Measurements from ENCODE around the gene OR2AG2.
A peak's percentile ranks its signal among the peaks of the same experiment; 100 is the strongest.

Gene OR2AG2

GRCh38 chr11:6738590-6738989 is 33.2 kb downstream of the OR2AG2 start:
- DNase-seq (ENCODE audit: low read depth), result no peak

- DNase-seq (ENCODE audit: low read depth), result peak; percentile 24
These were observed 33.8 kb downstream of the OR2AG2 start for GRCh38 chr11:6737872-6738466.

- DNase-seq (ENCODE audit: low read depth), result no peak
These were observed 35.2 kb downstream of the OR2AG2 start for GRCh38 chr11:6736495-6737121.

GRCh38 chr11:6735306-6735705 is 36.5 kb downstream of the OR2AG2 start:
- DNase-seq (ENCODE audit: low read depth), result peak; percentile 18

DNA sequence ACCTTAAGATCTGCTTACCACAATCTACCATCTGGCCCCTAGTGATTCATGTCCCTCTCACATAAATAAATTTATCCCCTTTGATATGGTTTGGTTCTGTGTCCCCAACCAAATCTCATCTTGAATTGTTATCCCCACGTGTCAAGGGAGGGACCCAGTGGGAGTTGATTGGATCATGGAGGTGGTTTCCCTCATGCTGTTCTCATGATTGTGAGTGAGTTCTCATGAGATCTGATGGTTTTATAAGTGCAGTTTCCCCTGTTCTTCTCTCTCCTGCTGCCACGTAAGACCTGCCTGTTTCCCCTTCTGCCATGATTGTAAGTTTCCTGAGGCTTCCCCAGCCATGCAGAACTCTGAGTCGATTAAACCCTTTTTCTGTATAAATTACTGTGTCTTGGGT is 37.2 kb downstream of the OR2AG2 start:
- DNase-seq (ENCODE audit: low read depth), result no peak

- DNase-seq (ENCODE audit: low read depth), result no peak
These were observed 38.2 kb downstream of the OR2AG2 start for GRCh38 chr11:6733326-6734275.

- no peak for DNase-seq (ENCODE audit: low read depth)
These were observed 43.6 kb downstream of the OR2AG2 start for GRCh38 chr11:6727971-6728760.

DNA sequence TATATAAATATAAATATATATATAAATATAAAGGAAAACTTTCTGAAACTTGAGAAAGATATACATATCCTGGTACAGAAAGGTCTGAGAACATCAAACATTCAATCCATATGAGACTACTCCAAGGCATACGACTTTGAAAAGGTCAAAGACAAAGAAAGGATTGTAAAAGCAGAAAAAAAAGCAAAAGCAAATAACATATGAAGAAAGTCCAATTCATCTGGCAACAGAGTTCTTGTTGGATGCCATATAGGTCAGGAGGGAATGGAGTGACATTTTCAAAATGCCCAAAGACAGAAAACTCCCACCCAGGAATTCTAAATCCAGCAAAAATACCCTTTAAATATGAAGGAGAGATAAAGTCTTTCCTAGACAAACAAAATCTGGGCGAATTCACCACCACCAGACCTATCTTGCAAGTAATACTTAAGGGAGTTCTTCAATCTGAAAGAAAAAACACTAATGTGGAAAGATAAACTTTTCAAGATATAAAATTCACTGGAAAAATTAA is 46.3 kb downstream of the OR2AG2 start:
- no peak for DNase-seq (ENCODE audit: low read depth)

- DNase-seq (ENCODE audit: low read depth), result no peak
These were observed 47.8 kb downstream of the OR2AG2 start for GRCh38 chr11:6724013-6724412.

DNA sequence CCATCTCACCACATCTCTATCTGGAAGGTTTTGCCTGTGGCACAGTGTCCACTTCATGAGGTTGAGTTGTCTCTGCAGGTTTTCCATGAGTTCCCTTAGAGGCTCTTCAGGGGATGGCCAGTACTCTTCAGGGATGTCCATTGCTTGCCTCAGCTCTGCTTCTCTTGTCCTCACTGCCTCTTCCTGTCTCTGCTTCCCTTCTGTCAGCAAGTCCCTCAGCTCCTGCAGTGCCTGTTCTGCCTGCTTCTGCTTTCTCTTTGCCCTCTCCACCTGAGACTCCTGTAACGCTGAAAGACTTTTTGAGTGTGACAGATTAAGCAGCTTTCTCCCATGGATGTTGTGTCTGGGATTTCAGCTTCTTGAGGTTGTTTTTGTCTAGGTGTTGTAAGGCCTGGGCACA is 50.4 kb downstream of the OR2AG2 start:
- no peak for DNase-seq (ENCODE audit: low read depth)

DNA sequence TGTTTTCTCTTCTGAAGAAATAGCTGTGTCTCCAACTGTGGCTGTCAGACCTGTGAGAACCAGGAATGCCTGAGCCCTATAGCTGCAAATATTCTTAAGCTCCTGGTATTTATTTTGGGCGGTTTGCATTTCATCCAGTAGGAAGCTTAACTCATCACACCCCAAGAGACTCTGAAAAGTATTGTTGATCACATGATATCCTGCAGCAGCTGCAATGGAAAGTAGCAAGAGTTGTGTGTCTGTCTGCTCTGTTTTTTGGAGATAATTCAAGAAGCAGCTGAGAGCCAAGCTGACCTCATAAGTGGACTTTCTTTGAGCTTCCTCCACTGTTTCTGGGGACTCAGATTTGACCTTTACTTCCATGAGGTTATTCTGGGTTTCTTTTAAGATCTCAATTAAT is 52.2 kb downstream of the OR2AG2 start:
- no peak for DNase-seq (ENCODE audit: low read depth)

GRCh38 chr11:6717426-6717825 is 54.4 kb downstream of the OR2AG2 start:
- no peak for DNase-seq (ENCODE audit: low read depth)

Measured in HS-5 (cell line).